Measurements from ENCODE around the gene RERE. TPM values are rescaled to one million over a fixed set of nuclear protein-coding genes. Genes with fewer than 3 reads are reported as not detected.

Gene RERE
- total and polyA plus RNA-seq, 2 donors (not counting 3 experiments of a cell fraction or from before 2014, with no cell fraction given) = 14.1 to 113 TPM

GRCh38 chr1:8478566-8478965 lies 338.9 kb downstream of the RERE start:
- intact Hi-C loops (cut with micrococcal nuclease) (no loop called here), dilution Hi-C loops (cut with MboI; ENCODE audit: extremely low pct_ligation_motif_present, low sequenced_read_pairs) (no loop called here)
- Histone ChIP-seq H3K4me3 (replicated peaks in 1 of 3; ENCODE audit: insufficient read depth in 1 of 3, low read depth in 1 of 3, low read length in 3 of 3) (no peak overlapping the region), H3K27ac (ENCODE audit: insufficient read depth, low read depth, low read length) (no peak overlapping the region), H3K9me3 (replicated peaks; ENCODE audit: control insufficient read depth, insufficient read depth, low read length) (no peaks in the 10 kb centered on the region), H3K4me1 (ENCODE audit: control insufficient read depth, extremely low read depth, insufficient read depth, low read length) (no peaks in the 10 kb centered on the region), H3K9ac (replicated peaks; ENCODE audit: extremely low read depth, insufficient read depth, low read length) (no peak overlapping the region), H2AFZ (ENCODE audit: low read depth, low read length) (no peak overlapping the region), H4K20me1 (replicated peaks; ENCODE audit: control insufficient read depth, extremely low read depth, insufficient read depth, low read length) (no peaks in the 10 kb centered on the region), H3K36me3 (ENCODE audit: control insufficient read depth in 2 of 2, extremely low read depth in 1 of 2, insufficient read depth in 2 of 2, low read length in 2 of 2) (no peaks in the 10 kb centered on the region), H3K4me2 (ENCODE audit: insufficient read depth, low read length) (no peak overlapping the region), H3K79me2 (ENCODE audit: control insufficient read depth, insufficient read depth, low read length) (no peaks in the 10 kb centered on the region), H3K27me3 (ENCODE audit: control insufficient read depth in 2 of 2, insufficient read depth in 2 of 2, low read length in 2 of 2) (no peaks in the 10 kb centered on the region), H3K9me1 (replicated peaks; ENCODE audit: control insufficient read depth, extremely low read depth, insufficient read depth, low read length) (no peaks in the 10 kb centered on the region)
- BruUV-seq (replicated peaks) = no TSS peak
- TF ChIP-seq FOS (IDR thresholded peaks at IDR 0.05; ENCODE audit: borderline replicate concordance, insufficient read depth, low read length) = no peak
- no peak for TF ChIP-seq POLR2A (IDR thresholded peaks at IDR 0.05; ENCODE audit: low read depth, low read length)
- TF ChIP-seq CTCF (IDR thresholded peaks at IDR 0.05; ENCODE audit: extremely low read depth in 1 of 2, insufficient read depth in 1 of 2, low read depth in 1 of 2, low read length in 2 of 2) = no peak
- TF ChIP-seq POLR2AphosphoS5 (IDR thresholded peaks at IDR 0.05; ENCODE audit: insufficient read depth, low read depth, low read length) = no peak
- no peak for TF ChIP-seq EZH2 (IDR thresholded peaks at IDR 0.05; ENCODE audit: borderline replicate concordance, low read depth, low read length, severe bottlenecking)
- TF ChIP-seq JUN (IDR thresholded peaks at IDR 0.05; ENCODE audit: borderline replicate concordance, insufficient read depth, insufficient read length, low read depth) = no peak
- TF ChIP-seq GATA2 (IDR thresholded peaks at IDR 0.05; ENCODE audit: insufficient read depth, insufficient read length, low read depth, low read length) = no peak
- TF ChIP-seq MYC (IDR thresholded peaks at IDR 0.05; ENCODE audit: low read depth, low read length) = no peak
- TF ChIP-seq MAX (IDR thresholded peaks at IDR 0.05; ENCODE audit: insufficient read depth, insufficient read length) = no peak
- FAIRE-seq = no peak
- DNase-seq (ENCODE audit: low read depth, low spot score) = no peak
- CTCF ChIA-PET = interaction anchor here (0.6 to 2.0 kb wide), 4 partner anchors 10 to 37 kb away, joined by 3 to 5 read pairs (median 4); no protein-coding TSS in a partner anchor
- POLR2A ChIA-PET = no interaction called here
